ENCODE measurements around the gene IFNA5.

Gene IFNA5

GRCh38 chr9:21305213-21305612, at the start of gene IFNA5:
Gene IFNA5 (minus strand): TSS chr9:21305313. CDS start chr9:21305256, 57 bp downstream.
- DNase-seq (ENCODE audit: low spot score) = no peak

GRCh38 chr9:21350787-21351186, 45.7 kb upstream of the IFNA5 start, which contains the start of gene IFNA6:
Gene IFNA6 (minus strand): TSS chr9:21350887. CDS start chr9:21350887, 0 bp downstream.
- no peak for DNase-seq (ENCODE audit: low spot score)

- DNase-seq (ENCODE audit: low spot score) = no peak
These were observed 43.4 kb upstream of the IFNA5 start for GRCh38 chr9:21348430-21348970.

- DNase-seq (ENCODE audit: low spot score) = no peak
These were observed 35.6 kb upstream of the IFNA5 start for GRCh38 chr9:21340735-21341134.

- no peak for DNase-seq (ENCODE audit: low spot score)
These were observed 31.3 kb upstream of the IFNA5 start for GRCh38 chr9:21336457-21336856.

GRCh38 chr9:21334701-21335632, 29.9 kb upstream of the IFNA5 start, which contains the start of gene KLHL9:
Gene KLHL9 (minus strand): TSS chr9:21335404. CDS start chr9:21334859, 545 bp downstream.
- peak; percentile 98 for DNase-seq (ENCODE audit: low spot score)

- DNase-seq (ENCODE audit: low spot score) = no peak
These were observed 28.1 kb upstream of the IFNA5 start for GRCh38 chr9:21333226-21333625.

GRCh38 chr9:21331676-21332402, 26.7 kb upstream of the IFNA5 start:
- DNase-seq (ENCODE audit: low spot score) = no peak

- DNase-seq (ENCODE audit: low spot score) = peak; percentile 38
These were observed 21.5 kb upstream of the IFNA5 start for GRCh38 chr9:21326526-21327139.

- no peak for DNase-seq (ENCODE audit: low spot score)
These were observed 18.9 kb upstream of the IFNA5 start for GRCh38 chr9:21324047-21324446.

GRCh38 chr9:21322911-21323461, 17.9 kb upstream of the IFNA5 start:
- DNase-seq (ENCODE audit: low spot score) = no peak

GRCh38 chr9:21320465-21320864, 15.4 kb upstream of the IFNA5 start:
- no peak for DNase-seq (ENCODE audit: low spot score)

GRCh38 chr9:21317956-21318923, 13.1 kb upstream of the IFNA5 start:
- DNase-seq (ENCODE audit: low spot score) = peak; percentile 46

- no peak for DNase-seq (ENCODE audit: low spot score)
These were observed 11.7 kb upstream of the IFNA5 start for GRCh38 chr9:21316860-21317259.

GRCh38 chr9:21316032-21316842, 11.1 kb upstream of the IFNA5 start:
- DNase-seq (ENCODE audit: low spot score) = no peak

- DNase-seq (ENCODE audit: low spot score) = no peak
These were observed 9.0 kb upstream of the IFNA5 start for GRCh38 chr9:21314152-21314551.

- no peak for DNase-seq (ENCODE audit: low spot score)
These were observed 6.8 kb upstream of the IFNA5 start for GRCh38 chr9:21311889-21312288.

- DNase-seq (ENCODE audit: low spot score) = no peak
These were observed 9.1 kb downstream of the IFNA5 start for GRCh38 chr9:21295992-21296391.

GRCh38 chr9:21294904-21295538, 10.1 kb downstream of the IFNA5 start:
- no peak for DNase-seq (ENCODE audit: low spot score)

All from GM03348 (cell line).